Loucy (cell line): Measurements from ENCODE around the gene ABHD12.

Source experiments
- CTCF ChIP-seq: fragments of 200-600 bp; sonication (generic); conservative IDR thresholded peaks from 2 replicates; pipeline ENCODE4 v1.5.1; 2014; ENCODE audit warnings: mild to moderate bottlenecking, antibody characterized with exemption, low read length
- EZH2phosphoT487 ChIP-seq: fragments of 200-600 bp; IDR thresholded peaks from 2 replicates; pipeline ENCODE4 v1.6.1; 2018; ENCODE audit warnings: antibody characterized with exemption, mild to moderate bottlenecking, moderate library complexity, borderline replicate concordance

GRCh38 chr20:25254571-25254970, 136.1 kb downstream of the ABHD12 start:
- TF ChIP-seq CTCF (no peak), EZH2phosphoT487 (no peak)
